Nucleus accumbens (tissue), 56 donors: ENCODE results near the gene CHD2.

ENCODE experiments used
- DNase-seq, 56 donors: peaks; one replicate each; lab custom pipeline; 2025; lab: John Stamatoyannopoulos, UW

Gene CHD2

GRCh38 chr15:93076217-93076616 lies 176.1 kb downstream of the CHD2 start:
- DNase-seq = no peak

GRCh38 chr15:93076875-93077274 lies 176.8 kb downstream of the CHD2 start:
- peak in 1 of 56 donors; percentile 9 for DNase-seq
